HG03135 (cell line): ENCODE results near the gene PRMT7.

ENCODE experiments used
- ATAC-seq: cut with Tn5 transposase; IDR thresholded peaks from one replicate; pipeline ENCODE4 v1.9.1; 2021; ENCODE audit warnings: mild to moderate bottlenecking, moderate library complexity; ENCODE audit not compliant: unreplicated experiment

PRMT7 gene

GRCh38 chr16:68361485-68361884 lies 50.7 kb downstream of the PRMT7 start:
- no peak for ATAC-seq

GRCh38 chr16:68362262-68362913 lies 51.6 kb downstream of the PRMT7 start:
- ATAC-seq = no peak

- ATAC-seq = no peak
Observed at GRCh38 chr16:68362947-68363657, 52.3 kb downstream of the PRMT7 start.

- ATAC-seq = no peak
Observed at GRCh38 chr16:68363658-68364521, 53.1 kb downstream of the PRMT7 start.

- ATAC-seq = no peak
Observed at GRCh38 chr16:68364561-68364998, 53.8 kb downstream of the PRMT7 start.

GRCh38 chr16:68365167-68365817 lies 54.5 kb downstream of the PRMT7 start:
- no peak for ATAC-seq

- no peak for ATAC-seq
Observed at GRCh38 chr16:68366062-68366461, 55.2 kb downstream of the PRMT7 start.

- no peak for ATAC-seq
Observed at GRCh38 chr16:68367030-68367429, 56.2 kb downstream of the PRMT7 start.

GRCh38 chr16:68367440-68367839 lies 56.6 kb downstream of the PRMT7 start:
- ATAC-seq = no peak

GRCh38 chr16:68367891-68368290 lies 57.1 kb downstream of the PRMT7 start:
- ATAC-seq = no peak

GRCh38 chr16:68368301-68368888 lies 57.6 kb downstream of the PRMT7 start:
- no peak for ATAC-seq

- ATAC-seq = no peak
Observed at GRCh38 chr16:68369168-68369567, 58.3 kb downstream of the PRMT7 start.

GRCh38 chr16:68369697-68370580 lies 59.1 kb downstream of the PRMT7 start:
- peak; percentile 53 for ATAC-seq

GRCh38 chr16:68370581-68371275 lies 59.9 kb downstream of the PRMT7 start:
- no peak for ATAC-seq

GRCh38 chr16:68371276-68371651 lies 60.4 kb downstream of the PRMT7 start:
- no peak for ATAC-seq

- no peak for ATAC-seq
Observed at GRCh38 chr16:68371706-68372380, 61.0 kb downstream of the PRMT7 start.

GRCh38 chr16:68372381-68372720 lies 61.5 kb downstream of the PRMT7 start:
- ATAC-seq = no peak

- no peak for ATAC-seq
Observed at GRCh38 chr16:68372806-68373205, 62.0 kb downstream of the PRMT7 start.
